UCSD-AML1 (cell line): ENCODE measurements around the gene PEF1.

Source experiments
- DNase-seq: peaks from one replicate; lab custom pipeline; 2025; ENCODE audit not compliant: unreplicated experiment; lab: John Stamatoyannopoulos, UW

Gene PEF1

DNA sequence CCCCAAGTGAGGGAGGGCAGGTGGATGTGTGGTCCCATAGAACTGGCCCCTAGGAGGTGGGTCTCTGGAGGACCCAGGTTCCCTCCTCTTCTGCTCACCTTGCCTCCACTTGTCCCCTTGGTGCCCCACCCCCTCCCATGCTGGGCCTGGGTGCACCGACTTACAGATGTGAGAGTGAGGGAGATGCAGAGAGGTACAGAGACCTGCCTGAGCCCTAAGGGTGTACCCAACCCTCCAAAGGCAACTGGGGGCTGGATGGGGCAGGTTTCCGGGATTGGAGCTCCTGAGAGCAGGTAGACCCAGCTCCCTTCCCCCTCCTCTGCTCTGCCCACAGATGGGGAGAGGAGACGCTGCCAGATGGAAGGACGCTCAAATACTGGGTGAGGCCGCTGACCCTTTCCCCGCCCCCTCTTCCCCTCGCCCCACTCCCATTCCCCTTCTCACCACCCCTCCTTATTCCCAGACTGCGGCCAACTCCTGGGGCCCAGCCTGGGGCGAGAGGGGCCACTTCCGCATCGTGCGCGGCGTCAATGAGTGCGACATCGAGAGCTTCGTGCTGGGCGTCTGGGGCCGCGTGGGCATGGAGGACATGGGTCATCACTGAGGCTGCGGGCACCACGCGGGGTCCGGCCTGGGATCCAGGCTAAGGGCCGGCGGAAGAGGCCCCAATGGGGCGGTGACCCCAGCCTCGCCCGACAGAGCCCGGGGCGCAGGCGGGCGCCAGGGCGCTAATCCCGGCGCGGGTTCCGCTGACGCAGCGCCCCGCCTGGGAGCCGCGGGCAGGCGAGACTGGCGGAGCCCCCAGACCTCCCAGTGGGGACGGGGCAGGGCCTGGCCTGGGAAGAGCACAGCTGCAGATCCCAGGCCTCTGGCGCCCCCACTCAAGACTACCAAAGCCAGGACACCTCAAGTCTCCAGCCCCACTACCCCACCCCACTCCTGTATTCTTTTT lies 58.0 kb downstream of the PEF1 start:
- no peak for DNase-seq

DNA sequence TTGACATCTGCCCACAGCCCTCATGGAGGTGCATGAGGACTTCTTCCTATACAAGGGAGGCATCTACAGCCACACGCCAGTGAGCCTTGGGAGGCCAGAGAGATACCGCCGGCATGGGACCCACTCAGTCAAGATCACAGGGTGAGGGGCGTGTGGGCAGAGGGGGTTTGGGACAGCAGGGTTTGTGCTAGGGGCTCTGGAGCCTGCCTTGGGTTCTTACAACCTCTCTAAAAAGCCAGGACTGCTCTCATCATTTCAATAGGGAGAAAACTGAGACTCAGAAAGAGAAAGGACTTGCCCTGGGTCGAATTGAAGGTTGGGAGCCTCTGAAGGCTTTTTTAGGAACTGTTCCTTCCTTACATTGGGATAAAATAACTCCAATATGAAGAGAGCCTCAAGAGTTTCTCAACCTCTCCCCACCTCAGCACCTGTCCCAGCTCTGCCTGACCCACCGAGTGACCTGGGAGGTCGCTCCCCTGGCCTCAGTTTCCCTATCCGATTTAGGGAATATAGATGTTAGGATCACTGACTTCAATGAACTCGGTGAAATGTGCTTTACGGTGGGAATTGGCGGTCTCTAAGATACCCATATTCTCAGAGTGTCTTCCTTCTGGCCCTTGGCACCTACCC lies 58.8 kb downstream of the PEF1 start:
- no peak for DNase-seq

DNA sequence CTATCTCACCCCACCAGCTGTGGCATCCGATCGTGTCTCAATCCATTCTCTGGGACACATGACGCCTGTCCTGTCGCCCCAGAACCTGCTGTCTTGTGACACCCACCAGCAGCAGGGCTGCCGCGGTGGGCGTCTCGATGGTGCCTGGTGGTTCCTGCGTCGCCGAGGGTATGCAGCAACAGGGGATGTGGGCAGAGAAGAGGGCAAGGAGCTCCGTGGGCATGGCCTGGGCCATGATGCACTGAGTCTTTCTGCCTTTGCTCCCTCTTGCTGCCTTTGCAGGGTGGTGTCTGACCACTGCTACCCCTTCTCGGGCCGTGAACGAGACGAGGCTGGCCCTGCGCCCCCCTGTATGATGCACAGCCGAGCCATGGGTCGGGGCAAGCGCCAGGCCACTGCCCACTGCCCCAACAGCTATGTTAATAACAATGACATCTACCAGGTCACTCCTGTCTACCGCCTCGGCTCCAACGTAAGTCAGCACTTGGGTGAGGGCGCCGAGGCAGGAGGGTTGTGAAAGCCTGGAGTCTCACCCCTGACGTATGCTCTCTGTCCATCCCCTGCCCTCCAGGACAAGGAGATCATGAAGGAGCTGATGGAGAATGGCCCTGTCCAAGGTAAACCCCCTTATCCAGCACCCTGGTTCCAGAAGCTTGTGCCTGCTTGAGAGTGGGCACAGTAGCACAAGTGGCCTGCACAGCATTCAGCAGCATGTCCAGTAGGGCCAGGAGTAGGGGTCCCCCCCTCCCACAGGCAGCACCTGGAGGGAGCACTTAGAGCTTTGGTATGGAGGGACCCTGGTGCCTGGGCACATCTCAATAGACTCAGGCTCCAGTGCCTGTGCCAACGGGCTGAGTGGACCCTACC lies 59.6 kb downstream of the PEF1 start:
- DNase-seq: no peak

DNA sequence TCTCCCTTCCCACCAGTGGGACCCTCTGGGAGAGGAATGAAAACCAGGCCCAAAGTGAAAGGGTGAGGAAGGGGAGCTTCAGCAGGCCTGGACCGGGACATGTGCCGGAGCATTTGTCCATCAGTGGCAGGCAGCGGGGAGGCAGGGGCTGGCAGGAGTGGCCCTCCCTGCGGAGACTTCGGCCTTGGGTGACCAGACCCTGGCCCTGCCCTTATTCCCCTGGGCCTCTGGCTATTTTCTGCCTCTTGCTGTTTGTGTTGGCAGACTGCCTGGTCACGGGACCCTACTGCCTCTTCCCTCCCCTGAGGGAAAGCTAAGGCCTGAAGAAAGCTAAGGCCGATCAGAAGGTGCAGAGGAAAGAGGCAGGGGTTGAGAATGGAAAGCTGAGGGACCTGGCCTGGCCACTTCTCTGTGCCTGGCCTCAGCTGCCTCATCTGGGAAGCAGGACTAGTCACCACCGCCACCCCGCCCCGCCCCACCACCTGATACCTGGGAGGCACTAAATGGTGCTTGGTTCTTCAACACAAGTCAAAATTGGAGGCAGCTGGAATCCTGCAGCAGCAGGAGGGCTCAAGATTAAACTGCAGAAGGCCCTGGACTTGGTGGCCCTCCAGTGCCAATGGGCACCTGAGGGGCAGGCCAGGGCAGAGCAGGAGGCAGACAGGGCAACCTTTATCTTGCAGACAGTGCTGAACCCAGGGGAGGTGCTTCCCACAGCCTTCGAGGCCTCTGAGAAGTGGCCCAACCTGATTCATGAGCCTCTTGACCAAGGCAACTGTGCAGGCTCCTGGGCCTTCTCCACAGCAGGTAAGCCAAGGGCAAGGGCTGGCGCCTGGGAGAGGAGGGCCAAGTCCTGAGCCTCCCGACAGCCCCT lies 60.4 kb downstream of the PEF1 start:
- DNase-seq: no peak

DNA sequence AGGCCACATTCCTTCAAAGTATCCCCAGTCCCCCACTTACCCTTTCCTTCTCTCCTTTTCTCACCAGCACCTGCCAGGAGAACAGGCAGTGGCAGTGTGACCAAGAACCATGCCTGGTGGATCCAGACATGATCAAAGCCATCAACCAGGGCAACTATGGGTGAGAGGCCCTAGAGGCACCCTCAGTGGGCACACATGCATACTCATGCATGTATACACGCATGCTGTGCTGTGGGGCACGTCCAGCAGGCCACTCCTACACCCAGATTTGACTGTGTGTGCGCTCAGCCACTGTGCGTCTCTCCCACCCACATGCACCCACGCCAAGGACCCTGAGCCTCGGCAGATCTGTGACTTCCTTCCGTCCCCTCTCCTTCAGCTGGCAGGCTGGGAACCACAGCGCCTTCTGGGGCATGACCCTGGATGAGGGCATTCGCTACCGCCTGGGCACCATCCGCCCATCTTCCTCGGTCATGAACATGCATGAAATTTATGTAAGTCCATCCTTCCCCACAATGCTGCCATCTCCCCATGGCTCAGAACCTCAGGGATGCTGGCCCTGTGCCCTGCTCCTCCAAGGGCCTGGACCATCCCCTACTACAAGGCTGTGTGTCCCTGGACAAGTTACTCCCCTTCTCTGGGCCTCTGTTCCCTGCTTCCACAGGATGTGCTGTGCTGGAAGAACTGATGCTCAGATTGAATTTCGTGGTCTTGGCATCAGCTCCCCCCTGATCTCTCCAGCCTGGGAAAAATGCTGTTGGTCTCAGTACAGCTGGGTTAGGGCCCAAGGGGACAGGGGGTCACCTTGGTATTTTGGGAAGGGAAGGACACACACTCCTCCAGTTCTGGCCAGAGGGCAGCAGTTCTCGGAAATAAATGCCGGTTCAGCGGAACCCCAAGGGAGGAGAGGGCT lies 61.3 kb downstream of the PEF1 start:
- DNase-seq: no peak

DNA sequence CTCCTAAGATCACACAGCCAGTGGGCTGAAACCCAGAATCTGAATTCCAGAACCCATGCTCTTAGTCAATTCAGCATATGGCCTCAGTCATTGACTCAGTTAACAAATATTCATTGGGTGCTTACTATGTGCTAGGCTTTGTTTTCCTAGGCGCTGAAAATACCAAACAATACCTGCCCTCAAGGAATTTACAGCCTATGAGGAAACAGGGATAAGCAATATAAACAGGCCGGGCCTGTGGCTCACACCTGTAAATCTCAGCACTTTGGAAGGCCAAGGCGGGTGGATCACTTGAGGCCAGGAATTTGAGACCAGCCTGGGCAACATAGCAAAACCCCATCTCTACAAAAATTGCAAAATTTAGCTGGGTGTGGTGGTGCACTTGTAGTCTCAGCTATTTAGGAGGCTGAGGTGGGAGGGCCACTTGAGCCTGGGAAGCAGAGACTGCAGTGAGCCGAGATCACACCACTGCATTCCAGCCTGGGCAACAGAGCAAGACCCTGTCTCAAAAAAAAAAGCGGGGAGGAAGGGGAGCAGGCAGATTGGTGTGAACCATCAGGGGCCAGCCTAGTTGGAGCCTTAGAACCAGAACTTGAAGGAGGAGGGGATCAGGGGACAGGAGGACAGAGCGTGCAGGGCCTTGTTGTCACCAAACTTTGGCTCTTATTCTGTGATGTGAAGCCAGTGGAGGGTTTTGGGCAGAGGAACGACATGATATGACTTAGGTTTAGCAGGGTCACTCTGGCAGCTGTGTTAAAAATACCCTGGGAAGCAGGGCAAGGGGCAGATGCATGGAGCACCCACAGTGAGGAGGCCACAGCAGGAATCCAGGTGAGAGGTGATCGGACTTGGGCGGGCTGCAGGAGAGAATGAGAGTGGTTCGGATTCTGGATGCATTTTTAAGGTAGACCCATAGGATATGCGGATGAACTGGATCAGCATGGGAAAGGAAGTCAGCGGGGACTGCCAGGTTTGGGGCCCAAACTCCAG lies 62.6 kb downstream of the PEF1 start:
- no peak for DNase-seq

DNA sequence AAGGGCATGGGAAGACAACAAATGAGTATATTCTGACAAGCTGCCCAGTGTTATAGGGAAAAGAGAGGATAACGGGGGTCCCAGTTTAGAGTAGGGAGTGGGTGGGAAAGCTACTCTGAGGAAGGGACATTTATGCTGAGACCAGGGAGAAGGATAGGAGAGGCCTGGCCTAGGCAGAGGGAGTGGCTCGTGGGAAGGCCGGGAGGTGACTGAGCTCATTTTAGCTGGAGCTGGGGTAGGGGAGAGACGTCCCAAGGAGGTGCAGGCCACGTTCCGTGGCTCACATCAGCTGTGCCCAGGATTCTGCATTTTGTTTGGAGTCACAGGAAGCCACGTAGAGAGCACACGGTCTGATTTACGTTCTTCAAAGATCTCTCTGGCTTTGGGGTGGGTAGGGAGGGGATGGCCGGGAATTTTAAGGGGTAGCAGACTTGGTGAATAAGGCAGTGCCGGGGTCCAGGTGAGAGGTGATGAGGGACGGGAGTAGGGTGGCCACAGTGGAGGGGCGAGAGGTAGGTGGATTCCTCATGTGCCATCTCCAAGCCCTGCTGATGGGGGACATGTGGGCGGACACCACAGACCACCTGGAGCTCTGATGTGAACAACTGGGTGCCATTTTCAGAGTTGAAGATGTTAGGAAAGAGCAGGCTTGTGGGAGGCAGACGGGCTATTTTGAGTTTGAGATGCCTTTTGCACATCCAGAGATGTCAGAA lies 63.6 kb downstream of the PEF1 start:
- no peak for DNase-seq

DNA sequence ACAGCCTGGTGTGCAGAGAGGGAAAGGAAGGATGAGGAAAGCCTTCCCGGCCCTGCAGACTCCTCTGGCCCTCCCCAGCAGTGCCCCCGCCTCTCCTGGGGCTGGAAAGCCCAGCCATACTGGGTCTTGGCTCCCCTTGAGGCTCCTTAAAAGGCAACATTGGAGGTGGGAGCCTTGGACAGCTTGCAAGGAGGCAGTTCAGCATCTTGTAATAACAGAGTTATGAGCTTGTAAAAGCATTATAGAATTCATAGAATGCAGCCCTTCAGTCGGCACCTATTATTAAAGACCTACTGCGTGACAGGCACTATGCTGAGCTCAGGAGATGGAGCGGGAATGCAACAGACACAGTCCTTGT lies 64.2 kb downstream of the PEF1 start:
- DNase-seq: no peak
